Measurements from ENCODE around the gene ITSN1.
"Not testable (repeated sequence)": the region's sequence is repeated elsewhere in the genome, so short reads cannot be mapped to it uniquely, and the experiment has no call there.

Gene ITSN1

DNA sequence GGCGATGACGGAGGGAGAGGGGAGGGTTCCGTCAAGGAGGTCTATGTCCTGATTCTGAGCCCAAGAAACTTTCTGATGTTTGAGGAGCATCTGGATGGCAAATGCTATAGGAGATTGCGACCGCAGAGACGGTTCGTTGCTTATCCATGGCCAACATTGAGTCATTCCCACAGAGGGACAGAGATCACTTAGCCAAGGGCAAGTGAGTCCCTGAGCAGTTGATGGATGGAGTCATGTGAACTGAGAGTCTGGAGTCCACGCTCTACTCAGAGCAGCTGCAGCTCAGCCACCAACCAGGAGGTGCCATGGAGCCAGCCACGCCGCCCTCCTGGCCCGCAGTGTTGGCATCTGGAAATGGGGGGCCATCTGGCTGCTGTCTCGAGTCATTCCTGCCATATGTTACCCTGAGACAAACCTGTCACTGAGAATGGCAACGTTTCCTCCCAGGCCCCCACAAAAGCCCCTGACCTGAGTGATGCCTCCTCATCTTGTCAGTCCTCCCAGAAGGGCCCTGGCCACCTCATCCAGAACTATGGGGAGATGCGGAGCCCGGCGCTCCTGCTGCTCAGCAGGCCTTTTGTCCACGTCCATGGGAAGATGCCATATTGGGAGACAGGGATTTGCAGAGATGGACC is 214.7 kb downstream of the ITSN1 start:
- Mint-ChIP-seq H3K4me1 (no peaks in the 10 kb centered on the region), H3K27ac (no peak overlapping the region), H3K36me3 (no peaks in the 10 kb centered on the region), H3K27me3 (peaks cover 0 to 7% of the 10 kb centered on the region in 2 donors), H3K9me3 (no peaks in the 10 kb centered on the region), H3K4me3 (no peak overlapping the region)
- DNase-seq = no peak
- ATAC-seq (replicated peaks) = no peak

DNA sequence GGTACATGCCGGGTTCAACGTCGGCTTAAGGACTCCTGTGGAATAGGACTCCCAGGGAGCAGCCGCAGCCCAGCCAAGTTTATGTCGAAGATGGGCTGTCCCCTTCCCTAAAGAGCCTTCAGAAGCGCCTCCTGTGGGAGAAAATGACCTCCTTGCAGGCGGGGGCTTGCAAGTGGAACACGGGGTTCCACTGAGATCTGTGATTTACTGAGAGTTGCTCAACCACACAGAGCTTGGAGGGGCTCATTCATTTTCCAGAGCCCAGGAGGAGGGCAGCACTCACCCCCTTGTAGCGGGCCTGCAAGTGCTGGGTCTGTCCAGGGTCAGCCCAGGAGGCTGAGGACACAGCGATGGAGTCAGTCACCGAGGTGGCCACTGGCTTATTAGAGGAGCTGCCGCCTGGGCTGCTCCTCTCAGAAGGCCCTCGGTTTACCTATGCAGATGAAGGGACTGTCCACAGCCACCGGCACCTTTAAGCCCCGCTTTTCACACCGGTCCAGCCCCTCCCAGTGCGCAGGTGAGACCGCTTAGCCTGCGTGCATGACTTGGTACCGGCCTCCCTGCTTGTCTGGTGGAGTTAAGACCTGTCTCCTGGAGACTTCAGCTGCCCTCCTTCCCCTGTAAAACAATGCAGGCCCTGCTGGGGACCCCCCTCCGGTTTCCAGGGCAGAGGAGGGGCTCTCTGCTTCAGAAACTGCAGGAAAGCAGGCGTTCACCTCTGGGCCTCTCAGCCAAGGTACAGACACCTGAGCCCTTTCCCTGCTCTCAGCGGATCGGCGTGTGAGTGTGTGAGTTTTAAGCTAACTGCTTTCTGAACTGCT is 215.8 kb downstream of the ITSN1 start:
- ATAC-seq (replicated peaks) = no peak
- H3K27me3 Mint-ChIP-seq = peaks cover 0 to 6% of the 10 kb centered on the region in 2 donors
- H3K4me1 Mint-ChIP-seq = no peaks in the 10 kb centered on the region
- no peak overlapping the region for H3K27ac Mint-ChIP-seq
- no peak overlapping the region for H3K4me3 Mint-ChIP-seq
- no peak for DNase-seq
- no peaks in the 10 kb centered on the region for H3K9me3 Mint-ChIP-seq
- no peaks in the 10 kb centered on the region for H3K36me3 Mint-ChIP-seq

DNA sequence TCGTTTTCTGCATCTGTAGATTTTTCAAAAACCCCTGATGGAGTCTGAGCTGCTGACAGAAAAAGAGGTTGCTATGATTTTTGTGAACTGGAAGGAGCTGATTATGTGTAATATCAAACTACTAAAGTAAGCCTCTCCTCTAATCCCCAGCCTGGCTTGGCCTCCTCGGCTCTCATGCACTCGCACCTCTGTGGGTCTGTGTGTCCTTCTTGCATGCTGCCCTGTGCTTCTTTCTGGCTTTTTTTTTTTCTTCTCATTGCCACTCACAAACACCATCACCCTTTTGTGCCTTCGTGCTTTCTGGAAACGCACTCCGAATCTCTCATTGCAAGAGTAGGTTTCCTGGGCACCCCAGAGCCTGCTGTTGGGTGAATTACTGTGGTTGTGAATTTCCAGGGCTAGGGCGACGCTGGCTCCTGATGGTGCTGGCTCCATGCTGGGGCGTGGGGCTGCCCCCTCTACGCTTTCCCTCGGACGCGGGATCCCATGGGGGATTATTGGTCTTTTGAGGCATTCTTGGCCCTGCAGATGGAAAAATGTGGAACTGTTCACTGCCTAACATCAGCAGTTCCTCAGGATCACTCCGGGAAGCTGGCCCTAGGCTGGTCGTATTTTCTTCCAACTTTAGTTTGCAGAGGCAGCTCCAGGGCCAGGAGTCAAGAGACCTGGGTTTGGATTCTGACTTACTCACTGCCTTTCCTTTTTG is 216.5 kb downstream of the ITSN1 start:
- no peak for DNase-seq
- no peaks in the 10 kb centered on the region for H3K9me3 Mint-ChIP-seq
- no peaks in the 10 kb centered on the region for H3K4me1 Mint-ChIP-seq
- no peak overlapping the region for H3K4me3 Mint-ChIP-seq
- no peak overlapping the region for H3K27ac Mint-ChIP-seq
- ATAC-seq (replicated peaks) = no peak
- H3K36me3 Mint-ChIP-seq = no peaks in the 10 kb centered on the region
- no peaks in the 10 kb centered on the region for H3K27me3 Mint-ChIP-seq

DNA sequence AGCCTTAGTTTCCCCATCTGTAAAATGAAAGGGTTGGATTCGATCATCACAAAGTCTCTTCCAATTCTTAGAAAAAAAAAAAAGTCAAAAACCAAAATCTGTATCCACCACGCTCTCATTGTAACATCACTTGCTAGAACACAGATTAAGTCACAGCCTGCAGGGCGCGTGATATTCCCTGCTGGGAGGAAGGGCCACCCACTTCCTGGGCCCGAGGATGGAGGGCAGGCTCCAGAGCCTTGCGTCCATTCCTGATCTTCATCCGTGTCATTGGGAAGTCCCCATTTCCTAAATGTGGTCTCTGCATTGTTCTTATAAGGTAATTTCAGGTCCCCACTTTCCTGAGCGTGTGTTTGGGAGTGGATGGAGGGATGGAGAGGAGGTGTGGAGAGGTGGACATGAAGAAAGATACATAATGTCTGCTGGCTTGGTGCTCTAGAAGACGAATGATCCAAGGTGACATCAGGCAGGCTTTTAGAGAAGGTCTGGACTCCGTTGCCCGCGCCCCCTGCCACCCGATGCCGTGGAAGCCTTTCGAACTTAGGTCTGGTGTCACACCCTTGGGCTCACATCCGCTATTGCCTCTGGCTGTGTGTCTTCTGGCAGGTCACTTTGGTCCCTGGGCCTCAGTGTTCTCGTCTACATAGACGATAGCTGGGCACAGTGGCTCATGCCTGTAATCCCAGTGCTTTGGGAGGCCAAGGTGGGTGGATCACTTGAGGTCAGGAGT is 217.2 kb downstream of the ITSN1 start:
- H3K27me3 Mint-ChIP-seq = no peaks in the 10 kb centered on the region
- no peaks in the 10 kb centered on the region for H3K9me3 Mint-ChIP-seq
- no peak for ATAC-seq (replicated peaks)
- no peak for DNase-seq
- no peak overlapping the region for H3K27ac Mint-ChIP-seq
- H3K4me1 Mint-ChIP-seq = no peaks in the 10 kb centered on the region
- no peak overlapping the region for H3K4me3 Mint-ChIP-seq
- no peaks in the 10 kb centered on the region for H3K36me3 Mint-ChIP-seq

DNA sequence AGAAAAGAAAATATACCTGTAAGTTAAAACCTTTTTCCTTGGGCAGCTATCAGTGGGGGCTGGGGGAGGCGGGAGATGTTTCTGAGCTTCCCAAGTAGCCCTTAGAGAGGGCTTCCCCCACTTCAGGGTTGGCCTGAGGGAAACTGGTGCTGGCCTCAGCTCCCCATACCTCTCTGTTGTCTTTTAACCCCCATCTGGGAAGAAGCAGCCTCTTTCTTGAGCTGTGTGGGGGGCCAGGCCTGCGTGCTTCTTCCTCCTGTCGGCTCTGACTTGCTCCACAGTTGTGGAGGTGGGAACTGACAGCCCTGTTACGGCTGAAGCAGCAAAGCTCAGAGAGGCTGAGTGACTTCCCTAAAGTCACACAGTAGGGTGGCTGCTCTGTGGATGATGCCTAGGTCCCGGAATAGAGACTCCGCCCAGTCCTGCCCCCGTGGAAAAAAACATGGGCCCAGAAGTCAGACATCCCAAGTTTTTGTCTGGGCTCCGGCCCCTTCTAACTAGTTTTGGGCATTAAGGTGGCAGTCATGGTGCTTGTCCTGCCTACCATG is 218.1 kb downstream of the ITSN1 start:
- no peaks in the 10 kb centered on the region for H3K27me3 Mint-ChIP-seq
- H3K4me3 Mint-ChIP-seq = no peak overlapping the region
- no peaks in the 10 kb centered on the region for H3K9me3 Mint-ChIP-seq
- ATAC-seq (replicated peaks) (no peak), DNase-seq (no peak)
- H3K27ac Mint-ChIP-seq = no peak overlapping the region
- no peaks in the 10 kb centered on the region for H3K36me3 Mint-ChIP-seq
- H3K4me1 Mint-ChIP-seq = no peaks in the 10 kb centered on the region

DNA sequence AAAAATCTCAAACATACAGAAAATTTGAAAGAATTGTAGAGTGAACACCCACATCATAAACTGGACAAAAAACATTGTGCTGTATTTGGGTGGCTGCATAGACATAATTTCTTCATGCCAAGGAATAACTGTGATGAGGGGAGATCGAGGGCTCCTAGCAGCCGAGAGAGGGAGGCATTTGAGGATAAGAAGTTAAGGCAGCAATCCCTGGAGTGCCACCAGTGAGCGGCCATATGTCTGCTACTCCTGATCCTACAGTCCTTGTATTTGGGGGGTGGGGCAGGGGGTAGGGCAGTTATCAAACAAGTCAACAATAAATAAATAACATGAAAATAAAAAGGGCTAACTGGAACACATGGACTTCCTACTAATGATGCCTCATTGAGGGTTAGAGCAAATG is 218.8 kb downstream of the ITSN1 start:
- ATAC-seq (replicated peaks) = no peak
- Mint-ChIP-seq H3K27me3 (peaks cover 0 to 4% of the 10 kb centered on the region in 2 donors), H3K4me1 (no peaks in the 10 kb centered on the region), H3K27ac (no peak overlapping the region), H3K4me3 (no peak overlapping the region), H3K9me3 (no peaks in the 10 kb centered on the region), H3K36me3 (no peaks in the 10 kb centered on the region)
- DNase-seq = no peak

DNA sequence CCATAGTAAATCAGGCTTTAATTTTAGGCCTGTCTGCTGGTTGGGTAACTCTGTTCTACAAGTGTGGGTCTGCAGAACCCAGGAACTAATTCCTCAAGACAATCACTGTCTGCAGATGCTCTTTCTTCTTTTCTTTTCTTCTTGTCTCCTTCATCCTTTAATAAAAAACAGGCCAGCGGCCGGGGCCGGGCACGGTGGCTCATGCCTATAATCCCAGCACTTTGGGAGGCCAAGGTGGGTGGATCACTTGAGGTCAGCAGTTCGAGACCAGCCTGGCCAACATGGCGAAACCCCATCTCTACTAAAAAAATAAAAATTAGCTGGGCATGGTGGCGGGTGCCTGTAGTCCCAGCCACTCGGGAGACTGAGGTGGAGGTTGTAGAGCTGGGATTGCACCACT is 220.9 kb downstream of the ITSN1 start:
- H3K4me3 Mint-ChIP-seq; H3K27ac Mint-ChIP-seq; H3K27me3 Mint-ChIP-seq; ATAC-seq (replicated peaks); H3K4me1 Mint-ChIP-seq; H3K36me3 Mint-ChIP-seq; H3K9me3 Mint-ChIP-seq; DNase-seq: not testable (repeated sequence)

DNA sequence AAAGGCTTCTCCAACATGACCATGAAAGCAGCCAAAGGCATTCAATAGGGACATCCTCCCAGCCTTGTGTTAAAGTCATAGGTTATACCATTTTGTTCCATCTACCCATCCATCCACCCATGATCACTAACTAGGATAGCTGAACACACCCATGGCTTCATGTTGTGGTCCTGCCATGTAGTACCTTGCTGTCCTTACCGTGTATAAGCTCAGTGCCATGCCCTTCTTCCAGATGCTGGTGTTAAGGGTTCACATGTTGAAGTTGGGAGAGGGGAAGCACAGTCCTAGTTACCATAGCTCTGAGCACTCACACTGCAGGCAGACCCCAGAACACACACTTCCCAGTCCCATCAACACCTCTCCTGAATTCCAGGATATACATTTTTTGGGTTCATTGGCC is 221.8 kb downstream of the ITSN1 start:
- DNase-seq (no peak), ATAC-seq (replicated peaks) (no peak)
- Mint-ChIP-seq H3K9me3 (no peaks in the 10 kb centered on the region), H3K4me1 (no peaks in the 10 kb centered on the region), H3K27ac (no peak overlapping the region), H3K27me3 (peaks cover 0 to 5% of the 10 kb centered on the region in 2 donors), H3K36me3 (no peaks in the 10 kb centered on the region), H3K4me3 (no peak overlapping the region)

DNA sequence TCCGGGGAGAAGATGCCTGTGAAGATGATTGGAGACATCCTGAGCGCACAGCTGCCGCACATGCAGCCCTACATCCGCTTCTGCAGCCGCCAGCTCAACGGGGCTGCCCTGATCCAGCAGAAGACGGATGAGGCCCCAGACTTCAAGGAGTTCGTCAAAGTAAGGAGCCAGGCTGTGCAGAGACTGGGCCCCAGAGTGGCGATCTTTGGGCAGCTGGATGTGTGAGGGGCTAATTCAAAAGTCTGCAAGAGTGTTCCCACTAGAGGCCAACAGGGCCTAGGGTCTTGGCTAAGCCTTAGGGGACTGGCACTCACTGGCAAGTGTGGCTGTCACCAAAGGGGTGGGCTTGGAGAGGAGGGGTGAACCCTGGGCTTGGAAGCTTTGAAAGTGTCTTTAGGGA is 222.9 kb downstream of the ITSN1 start:
- Mint-ChIP-seq H3K4me1 (no peaks in the 10 kb centered on the region), H3K9me3 (no peaks in the 10 kb centered on the region), H3K27me3 (peaks cover 0 to 5% of the 10 kb centered on the region in 2 donors), H3K27ac (no peak overlapping the region), H3K36me3 (no peaks in the 10 kb centered on the region), H3K4me3 (no peak overlapping the region)
- DNase-seq = no peak
- ATAC-seq (replicated peaks) = no peak

DNA sequence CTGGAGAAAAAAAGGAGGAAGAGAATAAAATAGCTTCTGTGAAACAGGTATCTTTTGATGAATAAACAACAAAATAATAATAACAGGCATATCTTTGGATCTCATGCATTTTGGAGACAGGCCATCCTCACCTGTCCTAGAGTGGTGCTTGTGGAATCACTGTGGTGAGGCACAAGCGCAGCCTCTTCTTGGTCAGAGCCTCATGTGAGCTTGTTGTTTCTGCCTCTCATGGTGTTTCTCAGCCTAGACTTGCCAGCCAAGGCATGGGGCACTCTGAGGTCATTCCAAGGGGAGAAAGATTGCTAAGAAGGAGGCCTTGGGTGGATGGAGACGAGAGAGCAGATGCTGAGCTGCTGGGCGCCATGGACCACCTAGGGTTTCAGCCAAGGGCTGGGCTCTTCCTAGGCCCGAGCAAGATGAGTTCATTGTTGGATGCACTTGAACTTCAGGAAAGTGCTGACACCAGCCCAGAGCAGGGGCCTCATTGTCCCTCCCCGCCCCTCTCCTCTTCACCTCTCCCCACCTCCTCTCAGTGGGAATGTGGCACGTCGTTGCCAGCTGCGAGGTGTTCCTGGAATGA is 223.8 kb downstream of the ITSN1 start:
- Mint-ChIP-seq H3K9me3 (no peaks in the 10 kb centered on the region), H3K27me3 (peaks cover 0 to 5% of the 10 kb centered on the region in 2 donors), H3K36me3 (no peaks in the 10 kb centered on the region), H3K4me1 (no peaks in the 10 kb centered on the region), H3K4me3 (no peak overlapping the region), H3K27ac (no peak overlapping the region)
- ATAC-seq (replicated peaks) (no peak), DNase-seq (no peak)

DNA sequence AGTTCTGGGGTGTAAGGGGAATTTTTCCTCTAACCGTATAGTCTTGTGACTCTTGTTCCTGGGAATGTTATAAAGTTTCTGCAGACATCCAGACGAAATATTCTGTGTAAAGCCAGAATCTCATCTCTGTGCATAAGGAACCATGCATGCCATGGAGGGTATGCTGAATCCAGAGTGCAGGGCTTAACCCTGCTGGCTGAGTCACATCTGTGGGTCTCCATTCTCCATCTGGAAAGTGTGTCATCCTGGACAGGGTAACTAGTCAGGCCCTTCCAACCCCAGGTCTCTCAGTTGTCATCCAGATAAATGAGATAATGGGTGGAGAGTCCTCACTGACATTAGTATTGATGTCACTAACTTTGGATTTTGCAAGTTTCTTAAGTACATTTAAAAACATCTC is 224.5 kb downstream of the ITSN1 start:
- Mint-ChIP-seq H3K4me1 (no peaks in the 10 kb centered on the region), H3K4me3 (no peak overlapping the region), H3K27me3 (peaks cover 0 to 5% of the 10 kb centered on the region in 2 donors), H3K27ac (no peak overlapping the region), H3K9me3 (no peaks in the 10 kb centered on the region), H3K36me3 (no peaks in the 10 kb centered on the region)
- DNase-seq (no peak), ATAC-seq (replicated peaks) (no peak)

DNA sequence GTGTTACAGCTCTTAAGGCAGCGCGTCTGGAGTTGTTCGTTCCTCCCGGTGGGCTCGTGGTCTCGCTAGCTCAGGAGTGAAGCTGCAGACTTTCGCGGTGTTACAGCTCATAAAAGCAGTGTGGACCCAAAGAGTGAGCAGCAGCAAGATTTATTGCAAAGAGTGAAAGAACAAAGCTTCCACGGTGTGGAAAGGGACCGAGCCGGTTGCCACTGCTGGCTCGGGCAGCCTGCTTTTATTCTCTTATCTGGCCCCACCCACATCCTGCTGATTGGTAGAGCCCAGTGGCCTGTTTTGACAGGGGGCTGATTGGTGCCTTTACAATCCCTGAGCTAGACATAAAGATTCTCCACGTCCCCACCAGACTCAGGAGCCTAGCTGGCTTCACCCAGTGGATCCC is 225.6 kb downstream of the ITSN1 start:
- not testable (repeated sequence) for H3K36me3 Mint-ChIP-seq; DNase-seq; H3K27me3 Mint-ChIP-seq; H3K4me1 Mint-ChIP-seq; ATAC-seq (replicated peaks); H3K9me3 Mint-ChIP-seq; H3K27ac Mint-ChIP-seq
- peak overlapping the region; percentile 36 to 57 for H3K4me3 Mint-ChIP-seq

DNA sequence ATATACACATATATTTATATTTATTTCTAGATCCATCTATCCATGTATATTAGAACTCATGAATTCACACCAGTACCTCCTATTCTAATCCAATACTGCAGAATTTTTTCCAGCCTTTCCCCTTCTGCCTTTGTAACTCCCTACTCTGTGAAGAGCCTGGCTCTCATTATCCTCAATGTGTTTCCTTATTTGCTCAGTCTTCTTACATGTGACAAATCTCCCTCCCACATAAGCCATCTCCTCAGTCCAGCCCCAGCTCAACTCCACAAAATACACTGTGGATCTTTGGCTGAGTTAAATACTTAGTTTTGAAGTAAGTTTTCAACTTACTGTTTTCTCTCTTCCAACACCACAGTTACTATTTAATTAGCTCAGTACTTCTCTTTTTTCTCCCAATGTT is 227.6 kb downstream of the ITSN1 start:
- H3K27me3 Mint-ChIP-seq = peaks cover 0 to 5% of the 10 kb centered on the region in 2 donors
- H3K9me3 Mint-ChIP-seq = no peaks in the 10 kb centered on the region
- DNase-seq = no peak

DNA sequence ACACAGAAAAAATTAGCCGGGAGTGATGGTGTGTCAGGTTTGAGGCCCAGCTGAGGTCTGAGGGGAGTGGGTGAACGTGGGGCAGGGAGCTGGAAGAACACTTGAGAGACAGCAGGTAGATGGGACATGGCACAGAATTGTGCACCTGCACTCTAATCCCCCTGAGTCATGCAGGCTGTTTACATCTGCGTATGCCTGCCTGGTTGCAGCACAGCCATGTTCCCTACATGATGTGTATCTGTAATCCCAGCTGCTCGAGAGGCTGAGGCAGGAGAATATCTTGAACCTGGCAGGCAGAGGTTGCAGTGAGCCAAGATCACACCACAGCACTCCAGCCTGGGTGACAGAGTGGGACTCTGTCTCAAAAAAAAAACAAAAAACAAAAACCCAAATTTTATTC is 228.5 kb downstream of the ITSN1 start:
- H3K27ac Mint-ChIP-seq = no peak overlapping the region
- no peak overlapping the region for H3K4me3 Mint-ChIP-seq
- H3K36me3 Mint-ChIP-seq = no peaks in the 10 kb centered on the region
- ATAC-seq (replicated peaks) (no peak), DNase-seq (no peak)
- H3K4me1 Mint-ChIP-seq = no peaks in the 10 kb centered on the region
- H3K9me3 Mint-ChIP-seq = no peaks in the 10 kb centered on the region
- peaks cover 0 to 5% of the 10 kb centered on the region in 2 donors for H3K27me3 Mint-ChIP-seq

More for the DNA sequence above, 227.6 kb downstream of the ITSN1 start:
- no peaks in the 10 kb centered on the region for H3K4me1 Mint-ChIP-seq
- H3K4me3 Mint-ChIP-seq = no peak overlapping the region
- no peaks in the 10 kb centered on the region for H3K36me3 Mint-ChIP-seq
- ATAC-seq (replicated peaks) = no peak
- no peak overlapping the region for H3K27ac Mint-ChIP-seq

Data from stimulated activated naive B cell treated with anti-CD40 and anti-IgM and Interleukin-4, amounts not matched to agents 10 μg/mL and 1 μg/mL and 100 μg/mL, for 72 hours (primary cell).